GM18858 (cell line): ENCODE results near the gene CHST13.

Experiments used
- ATAC-seq: cut with Tn5 transposase; IDR thresholded peaks from one replicate; pipeline ENCODE4 v1.9.1; 2021; ENCODE audit not compliant: unreplicated experiment

The CHST13 gene

GRCh38 chr3:126487151-126487771 is 36.7 kb upstream of the CHST13 start:
- no peak for ATAC-seq

DNA sequence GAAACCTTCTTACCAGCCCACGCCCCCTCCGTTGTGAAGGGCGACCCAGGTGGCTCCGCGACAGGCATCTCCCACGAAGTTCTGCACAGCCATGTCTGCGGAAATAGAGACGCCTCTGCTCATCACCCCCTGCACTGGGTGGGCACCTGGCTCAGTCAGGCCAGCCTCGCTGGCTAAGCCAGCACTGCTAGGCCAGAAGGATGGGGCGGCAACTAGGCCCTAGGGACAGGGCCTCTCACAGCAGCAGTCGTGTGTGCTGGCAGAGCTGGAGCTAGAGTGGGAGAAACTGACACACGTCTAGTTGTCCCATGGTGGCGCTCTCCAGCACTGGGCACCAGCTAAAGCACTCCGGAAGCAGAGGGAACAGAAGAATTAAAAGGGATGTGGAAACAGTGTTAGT is 35.8 kb upstream of the CHST13 start:
- ATAC-seq, result no peak

DNA sequence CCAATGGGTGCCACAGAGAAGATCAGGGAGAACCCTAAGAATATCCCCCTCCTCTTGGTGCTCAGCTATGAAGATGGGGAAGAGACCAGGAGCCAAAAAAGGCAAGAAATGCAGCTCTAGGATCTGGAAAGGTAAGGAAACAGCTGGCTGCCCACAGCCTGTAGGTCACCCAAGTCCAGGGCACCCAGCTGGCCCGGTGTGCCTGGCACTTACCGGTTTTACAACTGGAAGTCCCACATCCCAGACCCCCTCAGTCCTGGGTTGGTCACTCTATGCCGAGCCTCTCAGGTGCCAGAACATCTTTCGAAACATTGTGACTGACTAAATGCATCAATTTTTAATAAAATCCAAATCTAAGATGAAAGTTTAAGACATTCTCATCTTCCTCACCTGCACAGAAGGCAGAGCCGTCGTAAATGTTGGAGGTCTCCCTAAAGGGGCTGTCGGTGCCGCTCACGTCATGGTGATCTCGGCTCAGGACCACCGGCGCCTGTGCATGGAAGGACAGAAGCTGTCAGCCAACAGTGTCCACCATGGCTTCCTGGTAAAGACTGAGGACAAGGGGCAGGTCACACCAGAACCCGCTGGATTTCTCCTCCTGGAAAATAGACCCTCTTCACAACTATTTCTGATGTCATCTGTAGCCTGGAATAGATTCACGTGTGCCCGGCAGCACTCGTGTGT is 34.9 kb upstream of the CHST13 start:
- ATAC-seq, result no peak

- ATAC-seq, result no peak
Measured at GRCh38 chr3:126490619-126491018, 33.3 kb upstream of the CHST13 start.

DNA sequence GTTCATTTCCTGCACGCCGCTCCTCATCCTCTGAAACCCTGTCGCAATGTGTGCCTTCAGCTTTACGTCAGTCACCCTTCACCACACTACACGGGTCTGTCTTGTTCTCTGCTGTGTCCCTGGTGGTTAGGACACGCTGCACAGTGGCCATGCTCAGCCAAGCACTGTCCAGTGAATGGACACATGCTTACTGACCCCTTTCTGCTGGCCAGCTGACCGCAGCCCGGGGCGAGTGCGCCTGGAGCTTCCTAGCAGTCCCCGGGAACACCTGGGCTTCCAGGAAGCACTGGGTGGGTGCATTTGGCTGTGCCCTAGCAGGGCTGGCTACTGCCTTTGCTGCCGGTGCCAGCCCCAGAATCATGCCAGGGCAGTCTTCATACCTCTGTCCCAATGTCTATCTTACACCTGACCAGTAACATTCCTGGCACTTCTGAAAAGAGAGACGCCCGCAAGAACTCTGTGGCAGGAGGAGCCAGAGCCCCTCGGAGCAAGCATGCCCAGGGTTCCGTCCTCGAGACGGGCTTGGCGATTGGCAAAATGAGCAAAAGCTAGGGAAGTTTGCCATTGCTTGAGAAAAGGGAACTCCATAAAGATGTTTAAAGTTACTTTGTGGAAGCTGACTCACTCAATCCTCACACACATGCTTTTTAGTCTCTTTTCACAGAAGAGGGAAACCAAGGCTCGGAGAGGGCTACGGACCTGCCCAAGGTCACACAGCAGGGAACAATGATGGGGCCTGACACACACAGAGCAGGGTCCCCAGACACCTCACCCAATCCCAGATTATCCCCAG is 32.5 kb upstream of the CHST13 start:
- no peak for ATAC-seq

DNA sequence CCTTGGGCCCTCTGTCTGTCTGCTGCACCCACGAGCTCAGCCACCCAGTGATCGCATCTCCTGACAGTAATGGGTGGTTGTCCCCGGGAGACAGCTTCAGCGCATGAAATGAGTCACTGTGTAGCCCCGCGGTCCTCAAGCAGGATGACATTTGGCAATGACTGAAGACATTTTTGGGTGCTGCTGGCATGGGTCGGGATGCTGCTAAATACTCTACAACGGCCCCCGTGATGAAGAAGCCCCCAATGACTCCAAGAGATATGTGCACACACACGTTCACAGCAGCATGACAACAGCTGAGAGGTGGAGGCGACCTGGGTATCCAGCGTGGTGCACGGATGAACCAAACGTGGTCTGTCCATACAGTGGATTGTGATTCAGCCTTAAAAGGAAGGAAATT is 30.9 kb upstream of the CHST13 start:
- no peak for ATAC-seq

DNA sequence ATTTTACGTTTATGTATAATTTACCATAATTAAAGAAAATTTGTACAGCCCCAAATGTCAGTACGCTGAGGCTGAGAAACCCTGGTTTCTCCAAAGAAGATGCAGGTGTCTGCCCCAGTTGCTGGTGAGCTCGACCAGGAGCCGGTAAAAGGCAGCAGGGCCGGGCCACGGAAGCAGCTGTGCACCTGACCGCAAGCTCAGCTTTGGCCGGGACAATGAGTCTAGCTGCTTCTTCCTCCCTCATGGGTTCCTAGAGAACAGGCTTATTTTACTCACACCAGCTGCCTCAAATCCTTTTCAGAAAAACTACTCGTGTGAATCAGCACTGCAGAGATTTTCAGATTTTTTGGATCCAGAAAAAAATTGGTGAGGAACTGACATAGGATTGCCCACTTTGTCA is 30.2 kb upstream of the CHST13 start:
- ATAC-seq, result no peak

DNA sequence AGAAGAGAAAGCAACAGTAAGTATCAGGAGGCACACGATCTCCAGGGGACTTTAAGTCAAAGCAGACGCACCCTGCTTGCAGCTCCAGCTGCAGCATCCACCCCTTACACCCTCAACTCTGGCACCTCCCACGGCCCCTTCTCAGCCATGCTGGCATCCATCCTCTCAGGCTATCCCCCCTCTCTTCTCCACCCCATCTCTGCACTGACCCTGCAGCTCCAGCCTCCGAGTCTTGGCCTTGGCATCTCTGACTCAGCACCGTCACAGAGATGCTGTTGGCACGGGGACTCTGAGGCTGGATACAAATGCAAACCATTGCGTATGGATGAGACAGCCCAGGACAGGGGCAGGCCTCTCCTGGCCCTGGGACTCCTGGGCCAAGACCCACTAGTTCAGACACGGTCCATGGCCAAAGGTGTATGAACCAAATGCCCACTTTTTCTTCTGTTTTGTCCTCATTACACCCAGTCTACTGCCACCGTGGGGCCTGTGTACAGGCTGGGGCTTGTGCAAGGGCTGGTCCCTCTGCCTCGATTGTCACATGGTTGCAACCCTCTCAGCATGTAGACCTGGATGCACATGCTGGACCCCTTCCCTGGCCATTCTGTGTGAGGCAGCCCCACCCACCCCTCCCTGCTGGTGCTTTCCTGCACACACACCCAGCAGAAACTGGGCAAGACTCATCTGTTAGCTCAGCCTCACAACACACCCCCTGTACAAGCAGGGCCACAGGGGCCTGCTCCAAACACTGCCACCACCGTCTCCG is 29.6 kb upstream of the CHST13 start:
- ATAC-seq, result no peak

GRCh38 chr3:126494970-126495230 is 29.1 kb upstream of the CHST13 start:
- ATAC-seq, result no peak

DNA sequence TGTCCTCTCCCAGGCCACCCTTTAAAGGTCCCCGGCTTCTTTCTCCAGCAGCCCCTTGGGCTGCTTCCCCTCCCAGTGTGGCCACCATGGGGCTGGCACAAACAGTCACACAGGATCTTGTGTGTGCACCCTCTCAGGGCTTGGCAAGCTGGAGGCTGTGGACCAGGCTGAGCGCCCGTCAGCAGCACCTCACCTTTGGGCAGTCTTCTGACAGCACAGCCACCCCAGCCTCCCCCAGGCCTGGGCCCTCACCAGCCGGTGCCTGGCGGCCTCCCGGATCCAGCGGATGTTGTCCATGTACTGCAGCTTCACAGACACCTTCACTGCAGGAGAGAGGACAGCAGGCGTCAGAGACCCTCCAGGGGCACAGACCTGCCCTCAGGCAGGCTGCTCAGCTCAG is 28.2 kb upstream of the CHST13 start:
- no peak for ATAC-seq

- no peak for ATAC-seq
Measured at GRCh38 chr3:126496894-126497850, 26.8 kb upstream of the CHST13 start.

DNA sequence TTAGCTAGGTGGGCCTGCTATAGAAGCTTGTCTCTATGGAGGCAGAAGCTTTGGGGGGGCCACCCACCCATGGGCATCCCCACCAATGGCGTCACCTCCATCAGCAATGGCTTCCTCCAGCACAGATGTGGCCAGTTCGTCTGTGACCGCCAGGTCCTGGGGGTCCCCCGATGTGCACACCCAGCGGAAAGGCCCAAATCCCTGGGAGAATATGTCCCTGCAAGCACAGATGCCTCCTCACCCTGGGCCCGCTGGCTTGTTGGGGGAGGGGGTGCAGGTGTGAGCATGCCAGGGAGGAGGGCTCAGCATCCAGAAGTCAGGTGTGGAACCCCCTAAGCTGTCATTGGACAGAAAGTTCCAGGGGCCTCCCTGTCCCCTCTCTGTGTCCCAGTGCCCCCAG is 26.0 kb upstream of the CHST13 start:
- ATAC-seq, result no peak

DNA sequence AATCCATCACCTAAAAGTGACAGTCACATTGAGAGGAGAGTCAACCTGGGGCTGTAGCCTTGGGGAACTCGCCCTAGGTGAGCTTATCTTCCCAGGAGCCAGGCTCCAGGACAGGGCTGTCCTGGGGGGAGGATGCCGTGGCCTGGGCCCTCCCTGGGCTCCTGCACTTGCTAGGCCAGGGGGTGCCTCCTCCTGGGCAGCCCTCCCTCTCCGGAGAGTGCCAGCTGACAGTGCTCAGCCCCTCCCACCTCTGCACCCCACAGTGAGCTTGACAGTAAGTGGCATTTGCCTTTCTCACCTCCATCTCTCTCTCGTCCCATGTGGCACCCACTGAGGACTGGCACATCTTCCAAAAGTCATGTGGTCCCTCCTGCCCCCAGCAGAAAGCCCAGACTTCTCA is 25.5 kb upstream of the CHST13 start:
- no peak for ATAC-seq

DNA sequence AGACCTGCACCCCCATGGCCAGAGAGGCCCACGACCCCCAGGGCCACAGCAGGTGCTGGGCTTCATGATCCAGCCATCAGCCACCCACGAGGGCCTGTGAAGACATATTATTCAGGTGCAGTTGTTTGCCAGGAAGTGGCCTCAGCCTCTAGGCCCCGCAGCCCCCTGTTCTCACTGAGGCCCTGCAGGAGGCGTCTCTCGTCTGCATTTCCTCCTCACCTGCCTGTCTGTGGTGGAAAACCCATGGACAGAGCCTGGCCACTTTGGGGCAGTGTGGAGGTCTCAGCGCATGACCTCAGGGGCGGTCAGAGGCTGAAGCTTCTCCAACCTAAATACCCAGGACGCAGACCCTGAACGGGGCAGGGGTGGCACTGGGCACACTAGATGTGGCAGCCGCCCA is 25.0 kb upstream of the CHST13 start:
- ATAC-seq, result no peak

DNA sequence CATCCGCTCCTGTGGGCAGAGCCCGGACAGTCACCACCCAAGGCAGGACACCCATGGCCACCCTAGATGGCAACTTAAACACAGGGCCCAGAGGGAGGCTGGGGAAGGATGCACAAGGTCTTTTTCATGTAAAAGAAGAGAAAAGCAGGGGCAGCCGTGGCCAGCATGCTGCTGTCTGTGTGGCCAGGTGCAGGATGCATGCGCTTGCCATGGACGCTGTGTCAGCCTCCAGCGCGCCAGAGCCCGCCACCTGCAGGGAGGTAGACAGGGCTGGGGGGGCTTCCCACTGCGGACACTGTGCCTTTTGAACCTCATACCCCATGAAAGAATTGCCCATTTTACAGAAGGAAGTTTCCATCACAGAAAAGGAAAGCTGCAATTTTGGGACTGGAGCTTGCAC is 24.6 kb upstream of the CHST13 start:
- no peak for ATAC-seq

DNA sequence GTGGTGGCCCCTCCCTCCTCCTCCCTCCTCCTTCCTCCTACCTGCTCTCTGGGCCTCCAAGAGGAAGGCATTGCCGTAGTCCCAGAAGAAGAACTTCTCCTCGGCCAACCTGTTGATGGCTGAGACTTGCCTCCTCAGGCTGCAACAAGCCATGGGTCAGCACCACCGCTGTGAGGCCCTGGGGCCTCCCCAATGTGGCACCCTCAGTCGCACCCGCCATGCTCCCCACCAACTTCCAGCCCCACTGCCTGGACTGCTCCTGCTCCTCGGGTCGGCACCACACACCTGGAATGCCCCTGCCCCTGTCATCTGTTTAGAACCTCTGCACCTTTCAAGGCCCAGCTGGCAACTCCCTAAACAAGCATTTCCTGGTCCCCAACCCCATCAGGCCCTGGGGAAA is 23.9 kb upstream of the CHST13 start:
- ATAC-seq, result no peak

DNA sequence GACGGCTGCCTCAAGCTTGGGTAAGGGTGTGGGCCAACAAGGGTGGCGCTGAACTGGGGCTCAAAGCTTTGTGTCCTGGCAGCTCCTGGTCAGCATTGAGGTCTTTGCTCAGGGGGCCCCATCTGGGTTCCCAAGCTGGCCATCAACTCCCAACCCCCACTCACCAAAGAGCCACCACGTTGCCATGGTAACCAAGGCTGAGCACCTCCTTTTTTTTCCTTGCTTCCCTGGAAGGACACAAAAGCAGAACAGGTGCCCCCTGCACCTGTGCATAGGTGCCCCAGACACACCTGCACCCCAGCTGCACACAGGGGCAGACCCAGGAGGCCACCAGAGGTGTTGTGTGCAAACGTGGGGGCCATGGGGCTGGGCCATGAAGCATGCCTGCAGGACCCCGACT is 22.9 kb upstream of the CHST13 start:
- no peak for ATAC-seq

DNA sequence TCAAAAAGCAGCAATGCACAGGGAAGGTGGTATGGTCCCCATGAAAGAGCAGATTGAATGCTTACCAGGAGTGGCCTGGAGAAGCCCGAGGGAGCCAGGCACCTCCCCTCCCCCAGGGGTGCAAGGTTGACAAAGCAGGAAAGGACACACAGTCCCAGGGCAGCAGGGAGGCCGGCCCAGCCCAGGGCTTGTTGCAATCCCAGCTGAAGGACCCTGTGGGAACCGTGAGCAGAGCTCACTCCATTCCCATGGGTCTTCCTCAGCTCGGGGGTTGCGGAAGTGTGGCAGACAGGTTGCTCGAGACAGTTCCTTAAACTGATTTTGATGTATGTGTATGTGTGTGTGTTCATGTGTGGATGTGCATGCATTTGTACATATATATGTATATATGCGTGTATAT is 22.2 kb upstream of the CHST13 start:
- ATAC-seq, result no peak

DNA sequence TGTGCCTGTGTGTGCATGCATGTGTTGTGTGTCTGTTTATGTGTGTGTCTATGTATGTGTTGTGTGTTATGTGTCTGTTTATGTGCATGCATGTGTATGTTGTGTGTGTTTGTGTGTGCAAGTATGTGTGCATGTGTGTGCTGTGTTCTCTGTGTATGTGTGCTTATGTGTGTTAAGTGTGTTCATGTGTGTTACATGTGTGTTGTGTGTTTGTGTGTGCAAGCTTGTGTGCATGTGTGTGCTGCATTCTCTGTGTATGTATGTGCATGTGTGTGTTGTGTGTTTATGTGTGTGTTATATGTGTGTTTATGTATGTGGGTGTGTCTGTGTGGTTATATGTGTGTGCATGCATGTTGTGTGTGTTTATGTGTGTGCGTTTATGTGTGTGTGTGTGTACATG is 21.3 kb upstream of the CHST13 start:
- ATAC-seq, result no peak

DNA sequence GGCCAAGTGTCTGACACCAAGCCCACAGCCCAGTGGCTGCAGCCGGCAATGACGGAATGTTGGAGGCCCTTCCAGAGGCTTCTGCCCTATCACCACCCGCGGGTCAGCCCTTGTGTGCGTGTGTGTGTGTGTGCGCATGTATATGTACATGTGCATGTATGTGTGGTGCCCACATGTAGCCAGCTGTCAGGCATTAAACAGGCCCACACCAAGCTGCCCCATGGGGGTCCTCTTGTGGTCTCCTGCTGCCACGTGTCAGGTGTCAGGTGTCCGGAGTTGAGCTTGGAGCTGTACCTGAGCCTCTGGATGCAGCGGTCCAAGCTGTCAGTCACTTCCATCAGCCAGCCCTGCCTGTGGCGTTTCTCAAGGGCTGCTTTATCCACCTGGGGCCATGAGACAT is 20.3 kb upstream of the CHST13 start:
- no peak for ATAC-seq

- ATAC-seq, result no peak
Measured at GRCh38 chr3:126507886-126508285, 16.1 kb upstream of the CHST13 start.
